Mucosa of gallbladder (tissue), 1 donor: ENCODE data around the gene ITGA2B. TPM values are rescaled to one million over a fixed set of nuclear protein-coding genes. Genes with fewer than 3 reads are reported as not detected.
"Not testable (repeated sequence)": the region's sequence is repeated elsewhere in the genome, so short reads cannot be mapped to it uniquely, and the experiment has no call there.

ENCODE experiments used
- DNase-seq: peaks from one replicate; pipeline ENCODE4 v3.0.0-alpha.2; 2020; ENCODE audit warnings: low spot score
- total RNA-seq: library from RNA; stranded (reverse); gene quantifications from one replicate; pipeline ENCODE4 v1.2.1, GENCODE V29; 2021
- donor health status: DM: no; HTN: no; CAD: no.

ITGA2B gene
- total RNA-seq, 1 donor from 2014 or later, result 2.9 TPM

DNA sequence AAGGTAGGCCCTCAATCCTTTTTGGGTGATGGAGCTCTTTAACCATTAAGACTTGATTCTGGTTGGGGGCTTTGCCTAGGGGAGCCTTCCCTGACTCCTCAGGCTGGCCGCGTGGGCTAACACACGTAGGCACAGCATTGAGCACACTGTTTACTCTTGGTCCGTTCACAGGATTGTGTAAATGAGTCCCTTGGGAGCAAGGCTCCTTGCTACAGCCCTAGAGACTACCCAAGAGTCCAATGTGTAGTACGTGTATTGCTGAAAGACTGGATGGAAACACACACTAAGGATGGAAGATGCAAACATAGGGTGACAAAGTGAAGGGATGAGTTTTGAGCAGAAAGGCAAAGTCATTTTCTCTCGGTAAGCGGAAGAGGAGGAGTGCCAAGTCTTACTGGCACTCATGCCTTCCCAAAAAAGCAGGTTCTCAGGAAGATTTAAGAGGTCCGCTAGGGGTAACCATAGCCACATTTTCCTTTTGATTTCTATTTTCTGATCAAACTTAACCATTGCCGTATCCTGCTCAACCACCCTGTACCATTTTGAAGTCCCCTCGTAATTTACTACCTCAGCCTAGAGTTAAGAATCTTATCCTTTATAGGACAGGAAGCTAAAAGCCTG lies 911 bp upstream of the ITGA2B start:
- no peak for DNase-seq

DNA sequence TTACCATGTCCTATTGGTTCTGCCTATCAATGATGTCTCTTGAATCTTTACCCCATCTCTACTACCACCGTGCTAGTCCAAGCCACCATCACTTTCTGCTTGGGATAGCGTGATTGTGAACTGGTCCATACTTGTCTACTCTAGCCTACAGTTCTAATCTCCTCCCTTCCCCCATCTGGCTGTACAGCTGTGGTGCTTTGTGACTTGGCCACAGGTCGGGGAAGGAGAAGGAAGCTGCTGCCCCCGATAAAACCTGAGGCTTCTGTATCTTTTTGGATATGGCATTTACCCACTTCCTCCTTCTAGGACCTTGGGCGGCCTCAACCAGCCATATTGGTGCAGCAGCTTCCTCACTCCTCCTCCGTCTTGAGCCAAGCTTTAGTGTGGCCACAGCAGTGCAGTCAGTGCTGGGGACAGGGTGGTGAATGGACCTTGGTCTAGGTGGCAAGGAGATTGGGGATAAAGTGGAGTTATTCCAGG lies 314 bp upstream of the ITGA2B start:
- no peak for DNase-seq

DNA sequence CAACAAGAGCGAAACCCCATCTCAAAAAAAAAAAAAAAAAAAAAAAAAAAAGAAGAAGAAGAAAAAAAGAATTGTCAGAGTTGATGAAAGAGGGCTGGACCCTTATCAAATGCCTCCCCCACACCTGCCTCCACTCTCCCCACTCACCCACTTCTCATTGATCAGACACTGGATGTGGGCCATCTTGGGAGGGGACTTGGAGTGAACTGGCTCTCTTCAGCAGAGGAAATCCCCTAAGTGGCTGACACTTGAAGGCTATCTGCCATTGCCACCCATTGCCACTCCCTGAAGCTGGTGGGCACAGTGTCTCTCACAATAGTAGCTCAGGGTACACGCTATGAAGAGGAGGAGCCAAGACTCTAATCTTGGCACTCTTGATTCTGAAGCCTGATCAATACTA lies 1.6 kb downstream of the ITGA2B start:
- DNase-seq, result no peak

DNA sequence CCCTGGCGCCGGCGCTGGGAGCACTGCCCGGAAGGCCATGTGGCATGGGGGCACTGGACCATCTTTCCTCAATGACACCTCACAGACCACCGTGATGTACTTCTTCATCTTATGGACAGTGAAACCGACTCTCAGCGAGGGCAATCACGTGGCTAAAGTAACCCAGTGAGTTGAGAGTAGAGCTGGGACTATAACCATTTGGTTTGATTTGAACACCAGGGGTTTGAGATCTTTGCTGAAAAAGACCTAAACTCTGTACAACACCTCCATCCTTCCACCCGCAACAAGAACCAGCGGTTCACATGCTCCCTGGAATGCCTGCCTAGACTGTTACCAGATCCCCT lies 3.3 kb downstream of the ITGA2B start:
- no peak for DNase-seq

DNA sequence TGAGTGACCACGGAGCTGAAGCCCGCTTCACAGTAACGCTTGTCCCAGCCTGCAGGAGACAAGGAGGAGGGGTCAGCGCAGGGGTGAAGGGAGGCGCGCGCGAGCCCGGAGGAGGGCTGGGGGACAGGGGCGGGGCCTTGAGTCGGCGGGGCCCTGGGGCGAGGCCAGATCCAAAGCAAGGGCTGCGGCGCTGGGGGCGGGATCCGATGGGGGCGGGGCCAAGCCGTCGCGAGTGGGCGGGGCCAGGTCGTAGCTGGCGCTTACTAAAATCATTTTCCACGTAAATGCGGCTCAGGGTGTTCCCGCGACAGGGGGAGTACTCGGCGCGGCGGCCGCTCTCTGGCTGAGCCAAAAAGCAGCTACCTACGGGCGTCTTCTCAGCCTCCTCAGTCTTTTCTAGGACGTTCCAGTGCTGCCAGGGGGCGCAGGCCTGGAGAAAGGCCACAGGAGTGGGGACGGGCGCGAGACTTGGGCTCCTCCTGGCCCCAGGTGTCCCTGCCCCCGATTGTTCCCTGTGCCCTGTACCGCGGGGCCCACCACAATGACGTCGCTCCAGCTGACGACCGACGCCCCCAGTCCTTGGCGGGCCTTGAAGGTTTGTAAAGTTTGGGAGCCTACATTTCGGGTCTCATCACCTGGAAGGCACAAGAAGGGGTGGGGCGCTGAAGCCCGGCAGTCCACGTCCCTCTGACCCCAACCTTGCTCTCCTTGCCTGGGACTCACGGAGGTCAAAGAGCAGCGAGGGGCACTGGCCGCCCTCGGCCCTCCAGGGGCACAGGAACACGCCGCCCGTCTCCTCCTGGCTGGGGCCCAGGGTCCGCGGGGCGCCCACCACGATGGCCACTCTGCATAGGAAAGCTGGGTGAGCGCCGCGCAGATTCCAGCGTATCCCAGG lies 3.9 kb downstream of the ITGA2B start:
- DNase-seq, result peak; percentile 79

DNA sequence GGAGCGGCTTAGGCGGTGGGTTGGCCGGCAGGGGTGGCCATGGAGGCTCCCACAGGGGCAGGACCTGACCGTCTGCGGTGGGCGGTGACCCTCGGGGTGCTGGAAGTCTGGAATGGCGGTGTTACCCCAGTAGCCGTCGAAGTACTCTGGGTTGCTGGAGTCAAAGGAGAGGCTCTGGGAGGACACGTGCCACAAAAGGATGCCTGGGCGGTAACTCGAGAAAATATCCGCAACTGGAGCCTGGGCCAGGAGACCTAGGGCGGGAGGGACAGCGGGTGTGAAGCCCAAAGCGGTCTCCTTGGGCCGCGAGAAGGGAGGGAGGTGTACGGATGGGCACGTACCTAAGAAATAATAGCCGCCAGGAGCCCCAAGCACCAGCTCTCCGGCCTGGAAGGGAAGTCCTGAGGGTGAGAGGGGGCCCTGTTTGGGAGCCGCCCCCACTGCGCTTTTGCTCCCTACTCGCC lies 4.6 kb downstream of the ITGA2B start:
- DNase-seq, result no peak

DNA sequence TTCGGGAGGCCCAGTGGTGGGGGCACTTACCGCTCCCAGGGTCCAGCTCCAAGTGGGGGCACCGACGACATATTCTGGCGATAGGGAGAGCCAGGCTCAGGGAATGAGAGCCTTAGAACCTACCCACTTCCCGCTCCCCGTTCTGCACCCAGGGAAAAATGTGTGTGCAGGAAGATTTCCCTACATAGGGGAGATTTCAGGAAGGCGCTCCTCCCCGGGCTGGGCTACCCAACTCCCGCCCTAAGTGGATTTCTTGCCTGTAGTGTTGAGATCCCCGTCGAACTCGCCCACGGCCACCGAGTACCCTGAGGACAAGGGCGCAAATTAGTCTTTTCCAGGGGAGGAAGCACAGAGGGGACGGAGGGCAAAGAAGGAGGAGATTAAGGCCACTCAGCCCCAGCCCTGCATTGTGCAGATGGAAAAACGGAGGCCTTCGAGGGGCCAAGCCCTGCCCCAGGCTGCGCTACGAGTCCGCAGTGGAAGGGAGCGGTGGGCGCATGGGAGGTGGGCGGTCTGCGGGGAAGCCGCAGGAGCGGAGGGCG lies 5.1 kb downstream of the ITGA2B start:
- DNase-seq, result no peak

DNA sequence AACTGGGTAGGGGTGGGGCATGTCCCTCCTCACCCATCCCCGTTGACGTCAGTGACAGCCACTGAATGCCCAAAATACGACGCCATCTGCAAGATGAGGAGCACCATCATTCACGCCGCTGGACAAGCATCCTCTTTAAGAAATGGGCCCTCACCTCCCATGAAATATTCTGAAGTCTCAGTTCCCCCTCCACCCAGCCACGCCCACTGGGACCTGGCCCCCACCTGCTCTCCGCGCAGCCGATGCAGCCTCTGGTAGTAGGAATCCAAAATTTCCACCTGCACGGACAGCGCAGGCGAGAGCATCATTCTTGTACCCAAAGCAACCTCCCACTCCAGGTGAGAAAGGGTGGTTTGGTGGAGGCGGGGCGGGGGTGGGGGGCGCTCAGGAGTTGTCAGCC lies 5.6 kb downstream of the ITGA2B start:
- no peak for DNase-seq

DNA sequence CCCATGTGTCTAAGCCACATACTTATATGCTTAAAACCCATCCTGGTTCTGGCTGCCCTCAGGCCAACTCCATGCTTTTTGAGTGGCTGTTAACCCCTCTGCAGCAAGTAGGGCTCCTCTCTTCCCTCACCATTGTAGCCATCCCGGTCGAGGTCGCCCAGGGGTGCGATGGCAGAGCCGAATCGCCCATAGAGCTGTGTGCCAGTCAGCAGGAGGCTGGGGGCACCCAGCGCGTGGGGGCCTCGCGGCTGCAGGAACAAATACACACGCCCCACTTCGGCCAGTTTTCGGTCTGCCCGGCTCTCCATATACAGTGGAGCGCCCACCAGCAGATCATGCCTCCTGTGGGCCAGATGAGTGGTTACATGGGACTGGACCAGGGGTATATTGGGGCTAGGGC lies 6.1 kb downstream of the ITGA2B start:
- no peak for DNase-seq

DNA sequence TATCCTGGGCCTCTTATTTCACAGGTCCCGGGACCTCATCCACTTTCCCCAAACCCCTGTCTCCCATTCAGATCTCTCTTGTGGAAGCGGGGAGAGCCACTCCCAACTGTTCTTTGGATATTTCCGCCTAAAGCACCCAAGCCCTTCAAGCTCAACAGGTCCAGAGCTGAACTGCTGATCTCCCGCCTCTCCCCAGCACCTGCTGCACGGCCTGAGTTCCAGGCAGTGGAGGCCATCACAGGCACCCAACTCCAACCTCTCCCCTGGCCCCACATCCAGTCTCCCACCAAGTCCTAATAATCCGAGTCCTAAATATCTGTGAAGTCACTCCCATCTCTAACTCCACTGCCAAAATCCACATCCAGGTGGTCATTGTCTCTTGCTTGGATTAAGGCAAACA lies 6.5 kb downstream of the ITGA2B start:
- DNase-seq, result no peak

DNA sequence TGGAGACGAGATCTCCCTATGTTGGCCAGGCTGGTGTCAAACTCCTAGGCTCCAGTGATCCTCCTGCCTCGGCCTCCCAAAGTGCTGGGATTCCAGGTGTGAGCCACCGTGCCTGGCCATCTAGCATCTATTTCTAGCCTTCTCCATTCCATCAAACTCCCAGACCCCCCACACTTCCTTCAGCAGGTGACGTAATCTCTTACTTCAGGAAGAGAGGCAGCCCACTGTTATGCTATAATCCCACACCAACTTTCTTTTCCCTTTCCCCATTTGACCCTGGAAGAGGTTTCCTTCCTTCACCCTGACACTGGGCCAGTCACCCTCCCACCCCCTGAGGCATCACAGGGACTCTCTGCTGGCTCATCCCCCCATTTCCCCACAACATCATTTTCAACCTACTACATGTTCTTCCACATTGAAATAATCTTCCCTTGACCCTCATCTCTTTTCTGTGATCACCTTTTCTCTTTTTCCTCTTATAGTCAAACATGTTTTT lies 7.6 kb downstream of the ITGA2B start:
- no peak for DNase-seq

DNA sequence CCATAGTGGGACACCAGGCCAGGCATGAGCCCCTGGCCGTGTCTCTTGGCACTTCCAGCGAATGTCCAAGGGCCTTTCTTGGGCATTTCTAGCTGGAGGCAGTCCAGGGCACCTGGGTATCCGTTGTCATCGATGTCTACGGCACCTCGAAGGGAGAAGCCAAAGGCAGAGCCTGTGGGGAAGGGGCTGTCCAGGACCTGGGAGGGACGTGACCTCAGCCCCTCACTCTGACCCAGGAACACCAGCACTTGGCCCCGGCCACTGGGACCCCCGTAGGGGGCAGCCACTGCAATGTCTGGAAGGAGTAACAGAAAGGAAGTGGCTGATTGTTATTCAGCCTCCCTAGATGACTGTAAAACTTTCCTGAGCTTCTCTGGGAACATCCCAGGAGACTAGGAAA lies 8.7 kb downstream of the ITGA2B start:
- DNase-seq, result no peak

DNA sequence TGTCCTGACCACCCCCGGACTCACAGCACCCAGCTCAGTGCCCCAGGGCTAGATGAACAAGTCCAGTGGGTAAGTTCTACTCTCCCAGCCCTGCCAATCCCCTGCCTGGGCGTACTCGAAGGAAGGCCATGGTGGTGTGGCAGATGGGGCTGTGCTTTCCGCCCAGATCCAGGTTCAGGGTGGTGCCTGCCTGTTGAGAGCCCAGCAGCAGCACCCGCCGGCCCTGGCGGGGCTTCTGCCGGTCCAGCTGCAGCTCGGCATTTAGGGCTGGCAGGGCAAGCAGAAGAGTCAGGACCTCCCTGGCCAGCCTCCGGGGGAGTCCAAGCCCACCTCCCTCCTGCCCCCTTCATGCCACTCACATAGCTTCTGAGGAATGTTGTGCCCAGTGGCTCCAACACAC lies 9.6 kb downstream of the ITGA2B start:
- no peak for DNase-seq

DNA sequence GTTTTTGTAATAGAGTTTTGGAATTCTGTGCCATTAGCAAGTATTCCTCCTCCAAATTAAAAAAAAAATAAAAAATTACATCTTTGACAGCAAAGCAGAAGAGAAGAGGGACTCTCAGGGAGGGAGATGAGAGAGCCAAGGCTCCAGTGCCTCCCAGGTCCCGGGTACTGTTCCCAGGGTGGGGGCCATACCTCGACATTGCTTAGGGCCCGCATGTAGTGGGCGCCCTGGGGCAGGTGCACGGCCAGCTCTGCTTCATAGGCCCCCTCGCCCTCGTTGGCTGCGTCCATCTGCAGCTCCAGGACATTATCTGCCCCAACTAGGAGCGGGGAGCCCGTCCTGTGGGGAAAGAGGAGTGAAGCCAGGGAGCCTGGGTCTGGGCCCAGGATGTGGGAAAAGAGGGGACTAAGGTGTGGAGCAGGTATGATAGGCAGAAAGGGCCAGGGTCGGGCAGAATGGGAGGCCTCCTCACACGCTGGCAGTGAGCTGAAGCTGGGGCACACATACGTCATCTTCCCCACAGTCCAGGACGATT lies 11.2 kb downstream of the ITGA2B start:
- DNase-seq, result no peak

DNA sequence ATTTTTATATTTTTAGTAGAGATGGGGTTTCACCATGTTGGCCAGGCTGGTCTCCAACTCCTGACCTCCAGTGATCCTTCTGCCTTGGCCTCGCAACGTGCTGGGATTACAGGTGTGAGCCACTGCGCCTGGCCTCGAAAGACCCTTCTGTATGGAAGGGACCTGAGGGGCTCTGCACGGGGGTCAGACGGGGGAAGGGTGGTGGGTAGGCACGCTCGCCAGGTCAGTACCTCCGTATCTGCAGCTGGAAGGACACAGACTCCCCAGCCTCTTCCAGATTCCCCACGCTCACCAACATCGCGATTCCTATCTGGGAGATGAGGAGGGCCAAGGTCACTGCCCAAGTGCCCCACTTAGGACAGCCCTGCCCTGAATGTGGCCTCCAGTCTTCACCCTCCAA lies 12.7 kb downstream of the ITGA2B start:
- DNase-seq, result no peak

DNA sequence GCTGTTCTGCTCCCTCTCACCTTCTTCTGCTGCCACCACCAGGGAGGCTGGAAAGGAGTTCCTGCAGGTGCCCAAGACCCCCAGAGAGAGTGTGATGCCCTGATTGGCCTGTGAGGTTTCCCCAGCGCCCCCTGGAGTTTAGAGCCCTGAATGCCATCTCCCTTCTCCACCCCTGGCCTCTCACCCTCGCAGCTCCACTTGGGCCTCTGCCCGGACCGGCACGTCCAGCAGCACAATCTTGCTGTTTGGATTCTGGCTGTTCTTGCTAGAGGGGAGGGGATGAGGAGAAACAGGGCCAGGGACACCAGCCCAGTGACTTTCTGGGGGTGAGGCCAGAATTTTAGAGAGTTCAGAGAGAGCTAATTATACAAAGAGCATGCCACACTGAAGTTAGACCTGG lies 13.3 kb downstream of the ITGA2B start:
- no peak for DNase-seq

DNA sequence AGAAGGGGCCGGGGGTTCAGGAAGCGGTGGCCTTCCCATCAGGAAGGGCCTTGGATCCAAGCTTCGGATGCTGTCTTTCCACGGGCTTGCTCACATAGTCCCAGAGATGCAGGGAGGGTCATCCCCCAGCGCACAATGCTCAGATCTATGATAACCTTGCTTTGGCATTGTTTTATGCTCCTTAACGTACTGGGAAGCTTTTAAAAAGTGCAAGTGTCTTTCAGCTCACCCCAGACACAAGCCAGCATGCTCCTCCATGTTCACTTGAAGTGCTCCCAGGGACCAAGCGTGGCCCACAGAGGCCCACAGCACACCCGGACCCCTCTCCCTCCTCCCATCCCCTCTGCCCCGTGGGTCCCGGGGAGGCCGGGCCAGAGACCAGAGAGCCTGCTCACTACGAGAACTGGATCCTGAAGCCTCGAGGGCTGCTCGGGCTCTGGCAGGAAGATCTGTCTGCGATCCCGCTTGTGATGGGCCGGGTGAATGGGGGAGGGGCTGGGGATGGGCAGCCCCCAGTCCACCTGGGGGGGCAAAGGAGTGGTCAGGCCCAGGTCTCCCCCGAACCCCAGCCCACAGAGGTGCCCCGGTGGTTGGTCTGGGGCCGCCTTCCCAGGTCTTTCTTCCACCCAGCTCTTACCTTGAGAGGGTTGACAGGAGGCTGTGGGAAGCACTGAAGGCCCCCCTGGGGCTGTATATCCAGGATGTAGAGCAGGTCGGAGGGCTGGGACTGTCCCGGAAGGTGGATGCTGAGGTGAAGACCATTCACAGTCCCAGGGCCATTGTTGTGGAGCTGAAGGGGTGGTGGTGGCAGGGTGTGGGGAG lies 14.0 kb downstream of the ITGA2B start:
- no peak for DNase-seq

DNA sequence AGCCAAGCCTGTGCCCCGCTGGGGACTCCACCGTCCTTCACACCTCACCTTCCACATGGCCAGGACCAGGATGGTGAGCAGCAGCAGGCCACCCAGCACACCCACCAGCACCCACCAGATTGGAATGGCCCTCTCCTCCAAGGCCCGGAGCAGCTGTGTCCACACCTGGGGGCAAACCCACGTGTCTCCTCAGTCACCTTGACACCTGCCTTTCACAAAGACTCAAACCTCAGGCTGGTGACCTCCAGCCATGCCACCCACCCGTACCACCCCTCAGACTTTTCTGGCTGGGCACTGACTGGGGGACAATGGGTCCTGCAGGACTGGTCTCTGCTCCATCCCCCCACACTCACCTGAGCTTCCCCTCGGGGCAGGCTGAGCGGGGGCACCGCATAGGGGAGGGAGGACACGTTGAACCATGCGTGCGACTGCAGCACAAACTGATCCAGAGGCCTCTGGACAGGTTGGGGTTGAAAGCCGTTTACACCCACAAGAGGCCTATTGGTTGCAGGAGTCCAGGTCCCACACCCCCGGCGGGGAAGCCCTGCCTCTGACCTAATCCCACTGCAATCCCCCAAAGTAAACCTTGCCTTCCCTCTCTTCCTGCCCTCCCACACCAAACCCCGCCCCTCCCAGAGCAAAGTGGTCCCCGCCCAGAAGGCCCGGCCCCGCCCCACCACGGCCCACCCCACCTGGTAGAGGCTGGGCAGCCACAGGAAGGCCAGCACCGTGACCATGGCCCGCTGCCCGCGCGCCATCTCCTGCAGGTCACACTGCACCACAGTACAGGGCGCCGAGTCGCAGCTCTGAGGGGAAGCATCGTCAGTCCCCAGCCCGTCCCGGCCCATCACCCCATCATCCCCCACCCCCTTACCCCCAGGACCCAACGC lies 14.9 kb downstream of the ITGA2B start:
- no peak for DNase-seq

DNA sequence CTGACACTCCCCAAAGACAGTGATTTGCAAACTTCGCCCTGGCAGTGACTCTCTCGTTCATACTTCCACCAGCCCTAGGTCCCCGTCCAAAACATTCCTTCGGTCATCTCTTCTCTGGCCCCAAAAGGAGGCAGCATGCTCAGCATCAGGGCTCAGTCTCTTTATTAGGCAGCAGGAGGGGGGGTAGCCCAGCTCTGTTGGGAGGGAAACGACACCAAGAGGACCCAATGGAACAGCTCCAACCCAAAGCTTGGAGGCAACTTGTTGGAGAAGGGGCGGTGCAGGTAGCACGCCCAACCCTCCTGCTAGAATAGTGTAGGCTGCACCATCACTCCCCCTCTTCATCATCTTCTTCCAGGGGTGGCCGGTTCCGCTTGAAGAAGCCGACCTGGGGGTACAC lies 17.4 kb downstream of the ITGA2B start:
- DNase-seq, result no peak

DNA sequence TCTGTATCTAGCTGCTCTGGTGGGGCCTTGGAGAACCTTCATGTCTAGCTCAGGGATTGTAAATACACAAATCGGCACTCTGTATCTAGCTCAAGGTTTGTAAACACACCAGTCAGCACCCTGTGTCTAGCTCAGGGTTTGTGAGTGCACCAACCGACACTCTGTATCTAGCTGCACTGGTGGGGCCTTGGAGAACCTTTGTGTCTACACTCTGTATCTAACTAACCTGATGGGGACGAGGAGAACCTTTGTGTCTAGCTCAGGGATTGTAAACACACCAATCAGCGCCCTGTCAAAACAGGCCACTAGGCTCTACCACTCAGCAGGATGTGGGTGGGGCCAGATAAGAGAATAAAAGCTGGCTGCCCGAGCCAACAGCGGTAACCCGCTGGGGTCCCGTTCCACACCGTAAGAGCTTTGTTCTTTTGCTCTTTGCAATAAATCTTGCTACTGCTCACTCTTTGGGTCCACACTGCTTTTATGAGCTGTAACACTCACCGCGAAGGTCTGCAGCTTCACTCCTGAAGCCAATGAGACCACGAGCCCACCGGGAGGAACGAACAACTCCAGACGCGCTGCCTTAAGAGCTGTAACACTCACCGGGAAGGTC lies 19.9 kb downstream of the ITGA2B start:
- not testable (repeated sequence) for DNase-seq
